GM18526 (cell line): ENCODE results near the gene LRRC27.

ENCODE experiments used
- POLR2A ChIP-seq: IDR thresholded peaks from 3 replicates; pipeline ENCODE4 v1.6.1; 2011; ENCODE audit not compliant: insufficient read length; ENCODE audit errors: extremely low read depth

LRRC27 gene

DNA sequence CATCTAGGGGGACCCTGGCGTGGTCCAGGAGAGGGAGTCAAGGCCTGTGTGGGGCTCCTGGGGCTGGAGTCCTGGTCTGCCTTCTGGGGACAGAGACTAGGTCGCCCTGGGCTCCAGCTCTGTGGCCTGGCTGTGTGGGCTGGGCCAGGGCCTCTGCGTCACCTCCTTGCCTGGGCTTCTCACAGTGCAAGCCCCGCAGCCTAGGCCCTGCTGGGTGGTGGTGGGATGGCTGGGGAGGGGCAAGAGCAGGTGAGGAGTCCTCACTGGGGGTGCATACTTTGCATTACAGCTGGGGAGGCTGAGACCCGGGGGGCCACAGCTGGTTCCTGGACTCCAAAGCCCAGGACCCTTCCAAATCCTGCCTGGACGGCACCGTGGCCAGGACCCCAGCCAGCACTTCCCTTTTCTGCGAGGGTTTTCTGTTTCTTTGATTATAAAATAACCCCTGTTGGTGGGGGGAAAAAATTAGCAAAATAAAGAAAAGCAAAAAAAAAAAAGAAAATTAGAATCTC lies 88.5 kb downstream of the LRRC27 start:
- TF ChIP-seq POLR2A, result no peak

DNA sequence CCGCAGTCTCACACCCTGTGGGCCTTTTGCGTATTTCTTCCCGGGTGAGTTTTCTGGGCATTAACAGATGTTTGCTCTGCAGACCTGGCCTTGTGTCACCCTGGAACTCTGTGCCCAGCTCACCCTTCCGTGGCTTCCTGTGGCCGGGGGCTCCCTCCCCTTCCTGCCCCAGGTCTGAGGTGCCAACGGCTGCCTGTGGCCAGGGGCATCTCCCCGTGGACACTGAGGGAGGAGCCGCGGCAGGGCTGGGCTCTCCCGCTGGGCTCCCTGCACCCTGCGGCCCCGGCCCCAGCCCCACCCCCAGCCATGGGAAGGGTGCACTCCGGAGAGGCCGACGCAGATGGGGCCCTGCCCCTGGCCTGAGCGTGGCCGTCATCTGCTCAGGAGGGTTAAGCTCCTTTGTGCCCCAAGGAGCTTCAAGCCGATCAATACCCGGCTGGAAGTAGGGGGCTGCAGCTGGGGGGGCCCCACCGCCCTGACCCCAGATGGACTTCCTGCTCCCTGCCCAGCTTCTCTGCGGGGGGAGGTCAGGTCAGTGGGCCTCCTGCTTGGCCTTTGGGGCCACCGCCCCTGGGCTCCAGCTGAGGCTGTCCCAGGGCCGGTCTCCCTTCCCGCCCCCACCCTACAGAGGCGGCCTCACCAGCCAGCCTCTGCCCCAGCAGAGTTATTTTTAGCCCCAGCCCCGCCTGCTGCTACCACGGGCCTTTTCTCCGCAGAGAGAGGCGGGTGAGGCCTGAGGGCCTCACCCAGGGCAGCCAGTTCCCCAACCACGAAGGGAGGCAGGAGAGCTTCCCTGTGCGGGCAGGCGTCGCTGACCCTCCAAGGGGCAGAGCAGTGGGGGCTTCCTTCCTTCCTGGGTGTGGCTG lies 89.2 kb downstream of the LRRC27 start:
- TF ChIP-seq POLR2A, result no peak

DNA sequence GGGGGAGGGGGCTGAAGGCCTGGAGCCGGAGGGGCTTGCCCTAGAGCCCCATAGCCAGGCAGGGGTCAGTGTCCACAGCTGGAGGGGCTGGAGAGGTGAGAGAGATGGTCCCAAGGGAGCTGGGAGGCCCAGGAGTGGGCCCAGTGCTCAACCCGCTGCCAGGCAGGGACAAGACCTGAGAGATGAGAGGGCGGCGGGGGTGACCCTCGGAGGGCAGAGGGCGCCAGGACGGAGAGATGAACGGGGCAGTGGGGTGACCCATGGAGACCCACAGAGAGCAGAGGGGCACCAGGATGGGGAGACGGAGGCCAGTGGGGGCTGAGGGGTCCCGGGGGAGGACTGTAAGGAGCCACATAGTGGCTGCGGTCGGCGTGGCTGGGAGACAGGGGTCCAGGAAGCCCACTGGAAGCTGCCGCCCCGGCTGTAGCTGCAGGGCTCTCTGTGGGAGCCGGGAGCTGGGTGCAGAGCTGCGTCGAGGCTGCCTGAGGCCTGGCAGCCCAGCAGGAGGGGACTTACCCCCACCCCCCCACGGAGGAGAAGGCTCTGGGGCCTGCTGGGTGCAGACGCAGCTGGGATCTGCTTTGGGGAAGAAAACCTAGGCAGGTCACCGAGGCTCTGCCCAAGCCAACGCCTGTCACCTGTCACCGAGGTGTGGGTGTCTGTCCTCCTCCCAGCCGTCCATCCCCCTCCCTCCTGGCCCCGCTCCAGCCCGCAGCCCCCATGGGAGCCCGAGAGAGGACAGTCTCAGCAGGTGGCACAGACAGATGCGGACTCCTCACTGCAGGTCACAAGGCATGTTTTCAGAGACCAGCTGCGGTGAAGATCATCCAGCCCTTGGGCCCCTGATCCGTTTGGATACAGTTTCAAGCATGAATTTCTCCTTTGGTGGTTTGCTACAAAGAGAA lies 90.1 kb downstream of the LRRC27 start:
- no peak for TF ChIP-seq POLR2A

DNA sequence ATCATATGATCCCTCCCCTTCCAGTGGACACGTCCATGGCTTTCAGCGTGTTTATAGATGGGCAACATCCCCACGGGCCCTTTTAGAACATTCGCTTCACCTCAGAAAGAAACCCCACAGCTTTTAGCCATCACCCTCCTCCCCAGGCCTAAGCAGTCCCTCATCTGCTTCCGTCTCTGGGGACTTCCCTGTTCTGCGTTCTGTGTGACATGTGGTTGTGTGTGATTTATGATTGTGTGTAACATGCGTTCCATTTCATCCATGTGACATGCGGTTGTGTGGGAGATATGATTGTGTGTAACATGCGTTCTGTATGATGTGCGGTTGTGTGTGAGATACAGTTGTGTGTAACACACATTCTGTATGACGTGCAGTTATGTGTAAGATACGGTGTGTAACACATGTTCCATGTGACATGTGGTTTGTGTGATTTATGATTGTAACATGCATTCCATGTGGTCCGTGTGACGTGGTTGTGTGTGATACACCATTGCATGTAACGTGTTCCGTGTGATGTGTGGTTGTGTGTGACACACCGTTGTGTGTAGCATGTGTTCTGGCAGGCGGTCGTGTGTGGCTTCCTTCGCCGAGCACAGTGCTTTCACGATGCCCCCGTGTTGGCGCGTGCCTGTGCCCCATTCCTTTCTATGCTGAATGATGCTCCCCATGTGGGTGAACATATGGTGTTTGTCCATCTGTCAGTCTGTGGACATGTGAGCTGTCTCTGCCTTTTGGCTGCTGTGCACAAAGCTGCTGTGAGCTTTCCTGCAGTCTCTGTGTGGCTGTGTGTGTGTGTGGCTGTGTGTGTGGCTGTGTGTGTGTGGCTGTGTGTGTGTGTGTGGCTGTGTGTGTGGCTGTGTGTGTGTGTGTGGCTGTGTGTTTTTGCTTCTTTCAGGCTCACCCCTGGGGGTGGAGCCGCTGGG lies 91.2 kb downstream of the LRRC27 start:
- TF ChIP-seq POLR2A, result no peak

DNA sequence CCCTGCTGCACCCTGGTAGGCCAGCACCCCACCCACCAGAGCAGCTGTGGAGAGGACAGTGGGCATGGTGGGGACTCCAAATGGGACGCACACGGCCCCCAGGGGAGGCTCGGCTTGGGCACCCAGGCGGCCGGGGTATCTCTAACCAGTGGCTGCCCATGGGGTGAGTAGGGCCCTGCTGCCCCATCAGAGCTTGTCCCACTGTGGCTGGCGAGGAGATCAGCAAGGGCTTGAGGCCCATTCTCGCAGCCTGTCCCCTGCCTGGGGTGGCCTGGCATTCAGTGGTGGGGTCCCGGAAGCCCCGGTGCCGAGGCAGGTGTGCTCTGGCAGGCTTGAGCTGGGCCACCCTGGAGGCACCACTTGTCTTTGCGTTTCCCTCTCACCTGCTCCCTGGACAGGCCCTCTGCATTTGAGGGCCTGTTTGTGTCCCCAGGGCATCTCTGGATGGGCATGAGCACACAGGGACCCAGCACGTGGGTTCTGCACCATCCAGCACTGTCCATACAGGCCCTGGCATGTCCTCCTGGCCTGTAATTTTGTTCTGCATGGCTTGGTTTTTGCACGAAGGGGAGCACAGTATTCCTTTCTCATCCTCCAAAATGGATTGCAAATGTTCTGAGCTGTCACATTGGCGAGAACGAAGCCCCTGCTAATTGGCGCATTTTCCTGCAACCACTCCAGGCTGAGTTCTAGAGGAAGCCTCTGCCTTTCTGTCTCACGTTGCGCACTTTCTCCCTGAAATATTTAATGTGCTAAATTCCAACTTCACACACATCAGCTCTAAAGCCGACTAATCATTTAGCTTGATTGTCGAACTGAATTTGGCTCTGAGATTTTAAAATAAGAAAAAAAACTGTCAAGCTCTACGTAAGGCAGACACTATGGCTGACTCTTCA lies 92.2 kb downstream of the LRRC27 start:
- TF ChIP-seq POLR2A, result no peak

DNA sequence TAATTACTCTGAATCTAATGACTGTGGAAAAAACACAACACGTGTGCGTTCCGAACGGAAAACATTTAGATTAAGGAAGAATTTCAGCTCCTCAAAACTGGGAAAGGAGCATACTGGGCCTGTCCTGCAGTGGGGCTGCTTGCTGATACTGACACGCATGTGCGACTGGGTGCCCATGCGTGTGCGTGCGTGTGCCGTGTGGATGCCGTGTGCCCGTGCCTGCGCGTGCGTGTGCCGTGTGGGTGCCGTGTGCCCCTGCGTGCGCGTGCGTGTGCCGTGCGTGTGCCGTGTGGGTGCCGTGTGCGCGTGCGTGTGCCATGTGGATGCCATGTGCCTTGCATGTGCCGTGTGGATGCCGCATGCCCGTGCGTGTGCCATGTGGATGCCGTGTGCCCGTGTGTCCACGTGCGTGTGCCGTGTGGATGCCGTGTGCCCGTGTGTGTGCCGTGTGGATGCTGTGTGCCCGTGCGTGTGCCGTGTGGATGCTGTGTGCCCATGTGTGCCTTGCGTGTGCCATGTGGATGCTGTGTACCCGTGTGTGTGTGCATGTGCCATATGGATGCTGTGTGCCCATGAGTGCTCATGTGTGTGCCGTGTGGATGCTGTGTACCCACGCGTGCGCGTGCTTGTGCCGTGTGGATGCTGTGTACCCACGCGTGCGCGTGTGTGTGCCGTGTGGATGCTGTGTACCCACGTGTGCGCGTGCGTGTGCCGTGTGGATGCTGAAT lies 93.2 kb downstream of the LRRC27 start:
- no peak for TF ChIP-seq POLR2A

DNA sequence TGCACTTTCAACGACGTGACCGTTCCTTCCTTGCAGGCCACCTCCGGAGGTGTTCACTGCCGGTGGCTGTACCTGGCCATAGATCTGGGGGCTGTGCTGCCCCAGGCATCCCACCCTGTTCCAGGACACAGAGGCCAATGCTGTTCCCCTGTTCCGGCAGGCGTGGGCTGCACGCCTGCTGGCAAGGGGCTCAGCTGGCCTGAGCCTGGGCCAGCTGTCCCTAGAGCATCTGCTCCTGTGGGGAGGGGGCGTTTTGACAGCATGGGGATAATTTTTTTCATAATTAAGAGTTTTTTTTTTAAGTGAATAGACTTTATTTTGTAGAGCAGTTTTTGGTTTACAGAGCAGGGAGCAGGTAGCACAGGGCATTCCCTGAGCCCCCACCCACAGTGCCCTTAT lies 93.8 kb downstream of the LRRC27 start:
- no peak for TF ChIP-seq POLR2A

DNA sequence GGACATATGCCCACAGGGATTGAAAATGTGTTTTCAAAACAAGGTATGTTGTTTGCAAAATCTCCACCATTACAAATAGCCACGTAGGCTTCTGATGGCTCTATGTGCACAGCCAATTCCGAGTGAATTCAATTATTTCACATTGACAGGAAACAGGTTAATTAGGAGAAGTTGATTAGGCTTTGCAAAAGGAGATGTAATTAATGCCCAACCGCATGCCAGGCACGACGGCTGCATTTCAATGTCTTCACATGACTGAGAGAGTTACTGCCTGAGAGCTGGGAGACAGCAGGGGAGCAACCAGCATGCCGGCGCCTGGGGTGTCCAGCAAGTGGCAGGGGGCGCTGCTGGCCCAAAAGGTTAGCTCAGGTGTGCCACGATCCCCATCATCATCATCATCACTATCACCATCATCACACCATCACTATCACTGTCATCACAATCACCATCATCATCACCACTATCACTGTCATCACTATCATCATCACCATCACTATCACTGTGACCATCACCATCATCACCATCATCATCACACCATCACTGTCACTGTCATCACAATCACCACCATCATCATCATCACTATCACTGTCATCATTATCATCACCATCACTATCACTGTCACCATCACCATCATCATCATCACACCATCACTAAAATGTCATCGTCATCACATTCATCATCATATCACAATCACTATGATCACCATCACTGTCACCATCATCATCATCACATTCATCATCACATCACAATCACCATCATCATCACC lies 95.2 kb downstream of the LRRC27 start:
- no peak for TF ChIP-seq POLR2A

DNA sequence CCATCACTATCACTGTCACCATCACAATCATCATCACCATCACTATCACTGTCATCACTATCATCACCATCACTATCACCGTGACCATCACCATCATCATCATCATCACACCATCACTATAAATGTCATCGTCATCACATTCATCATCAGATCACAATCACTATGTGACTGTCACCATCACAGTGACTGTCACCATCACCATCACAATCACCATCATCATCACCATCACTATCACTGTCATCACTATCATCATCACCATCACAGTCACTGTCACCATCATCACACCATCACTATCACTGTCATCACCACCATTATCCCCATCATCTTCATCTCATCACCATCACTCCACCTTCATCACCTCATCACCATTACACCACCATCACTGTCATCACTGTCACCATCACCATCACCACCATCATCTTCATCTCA lies 96.0 kb downstream of the LRRC27 start:
- TF ChIP-seq POLR2A, result no peak

DNA sequence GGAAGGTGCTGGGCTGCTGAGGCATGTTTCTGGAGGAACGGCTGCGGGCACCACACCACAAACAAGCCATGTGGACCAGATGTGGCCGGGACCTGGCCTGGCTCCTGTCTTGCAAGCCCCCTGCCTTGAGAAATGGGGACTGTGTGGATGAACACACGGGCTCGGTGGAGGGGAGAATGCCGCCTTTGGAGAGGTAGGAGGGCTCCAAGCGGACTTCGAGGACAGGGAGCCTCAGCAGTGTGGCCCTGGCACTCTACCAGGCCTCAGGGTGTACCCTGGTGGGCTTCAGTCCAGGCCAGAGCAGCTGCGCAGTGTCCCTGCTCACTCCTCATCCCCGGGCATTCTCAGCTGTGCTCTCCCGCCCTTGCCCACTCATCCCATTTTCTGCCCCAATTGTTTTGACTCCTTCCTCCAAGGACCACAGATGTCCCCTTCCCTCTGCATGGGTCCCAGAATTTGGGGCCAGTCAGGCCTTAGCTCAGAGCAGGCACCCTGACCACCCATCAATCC lies 96.5 kb downstream of the LRRC27 start:
- no peak for TF ChIP-seq POLR2A
